ENCODE results near the gene DOCK3. TPM values are rescaled to one million over a fixed set of nuclear protein-coding genes. Genes with fewer than 3 reads are reported as not detected.

Gene DOCK3
- total RNA-seq (2014; rRNA removed; shearing (Covaris generic)): 0.21 and 0.26 TPM in 2 replicates

DNA sequence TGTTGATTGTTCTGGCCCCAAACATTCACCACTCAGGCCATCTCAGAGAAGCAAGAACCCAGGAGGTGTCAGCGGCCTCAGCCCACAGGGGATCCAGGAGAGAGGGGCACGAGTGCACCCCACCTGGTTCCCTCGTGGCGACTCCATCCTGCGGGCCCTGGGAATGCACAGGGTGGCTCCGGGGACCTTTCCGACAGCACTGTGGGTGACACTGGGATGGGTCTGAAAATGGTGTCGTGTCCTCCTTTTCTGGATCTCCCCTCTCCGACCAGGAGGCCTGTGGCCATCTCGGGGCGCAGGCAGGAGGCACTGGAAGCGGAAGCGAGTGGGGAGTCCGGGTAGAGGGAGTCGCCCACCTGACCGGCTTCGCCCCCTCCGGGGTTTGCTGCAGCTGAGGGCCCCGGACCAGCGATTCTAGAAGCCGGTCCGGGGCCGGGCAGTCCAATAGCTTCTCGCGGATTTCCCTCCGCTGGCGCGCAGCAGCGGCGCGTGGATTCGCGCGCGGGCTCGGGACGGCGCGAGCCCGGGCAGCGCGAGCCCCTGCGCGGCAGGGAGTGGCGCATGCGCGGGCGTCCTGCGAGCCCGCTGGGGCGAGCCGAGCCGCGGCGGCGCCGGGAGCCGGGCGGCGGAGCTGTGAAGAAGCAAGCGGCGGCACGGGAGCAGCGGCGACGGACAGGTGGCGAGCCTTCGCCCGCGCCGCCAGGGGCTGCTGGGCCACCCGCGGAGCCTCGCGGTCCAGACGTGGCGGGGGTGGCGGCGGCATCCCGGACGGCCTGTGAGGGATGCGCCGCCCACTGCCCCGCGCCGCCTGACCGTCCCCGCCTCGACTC, at the start of gene DOCK3:
Gene DOCK3, plus strand, starts transcription at position 579 of the 830 bp plus-strand sequence. CDS start 337 bp downstream, outside the sequence.

GRCh38 chr3:51384726-51385473, 710.2 kb downstream of the DOCK3 start, which contains the start of gene MANF:
Gene MANF, plus strand, starts transcription at chr3:51385291. Its CDS starts 52 bp downstream, at chr3:51385343.

DNA sequence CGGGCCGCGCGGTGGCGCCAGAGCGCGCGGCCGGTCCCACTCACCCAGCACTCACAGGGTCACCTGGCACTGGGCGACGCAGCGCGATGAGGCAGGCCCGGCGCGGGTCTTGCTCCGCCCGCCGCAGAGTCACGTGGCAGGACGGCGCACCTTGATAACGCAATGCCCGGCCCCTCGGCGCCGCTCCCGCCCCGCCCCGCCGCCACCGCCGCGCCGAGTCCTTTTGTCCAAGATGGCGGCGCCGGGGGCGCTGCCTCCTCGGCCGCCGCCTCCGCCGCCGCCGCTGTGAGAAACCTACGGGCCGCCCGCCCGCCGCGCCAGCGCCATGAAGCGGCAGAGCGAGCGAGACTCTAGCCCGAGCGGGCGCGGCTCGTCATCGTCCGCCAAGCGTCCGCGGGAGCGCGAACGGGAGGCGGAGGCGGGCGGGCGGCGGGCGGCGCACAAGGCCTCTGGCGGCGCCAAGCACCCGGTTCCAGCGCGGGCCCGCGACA, 716.4 kb downstream of the DOCK3 start, which contains the start of gene RBM15B:
Gene RBM15B, plus strand, starts transcription at position 211 of the 491 bp plus-strand sequence. Its CDS starts 115 bp downstream, at position 326.

Small RNA genes lying within 50 kb of the gene (small RNA-seq; reads per million reads assigned to genes)
- gene MIR4787: not detected
- not detected for gene PPIAP69

Other genes starting within 250 kb of the DOCK3 start
- gene CACNA2D2, start 171.3 kb upstream of the DOCK3 start, total RNA-seq (2014; rRNA removed; shearing (Covaris generic)): not detected in 2 replicates
- gene C3orf18, start 107.2 kb upstream of the DOCK3 start, total RNA-seq (2014; rRNA removed; shearing (Covaris generic)): 5.9 and 6.5 TPM in 2 replicates
- gene HEMK1, start 105.4 kb upstream of the DOCK3 start, total RNA-seq (2014; rRNA removed; shearing (Covaris generic)): 18.3 and 20.5 TPM in 2 replicates
- gene CISH, start 63.2 kb upstream of the DOCK3 start, total RNA-seq (2014; rRNA removed; shearing (Covaris generic)): 0.80 and 1.1 TPM in 2 replicates
- gene MAPKAPK3, start 57.8 kb upstream of the DOCK3 start, total RNA-seq (2014; rRNA removed; shearing (Covaris generic)): 45.7 and 50.8 TPM in 2 replicates